ENCODE data around the gene CCT6A. TPM values are rescaled to one million over a fixed set of nuclear protein-coding genes. Genes with fewer than 3 reads are reported as not detected.

CCT6A gene
- total RNA-seq, 2 experiments from 2014 or later, result 120 to 181 TPM

Other genes starting within 250 kb of the CCT6A start
- not detected for gene SEPTIN14, start 189.0 kb upstream of the CCT6A start, total RNA-seq
- under 1 TPM; 0.44 to 0.96 TPM for gene ZNF713, start 164.3 kb upstream of the CCT6A start, total RNA-seq
- 10 to 100 TPM; 14.3 to 20.3 TPM for gene MRPS17, start 99.9 kb upstream of the CCT6A start, total RNA-seq
- 10 to 100 TPM; 28.6 to 29.0 TPM for gene NIPSNAP2, start 87.2 kb upstream of the CCT6A start, total RNA-seq
- 10 to 100 TPM; 12.4 to 22.2 TPM for gene PSPH, start 321 bp upstream of the CCT6A start, total RNA-seq
- gene SUMF2, start 12.5 kb downstream of the CCT6A start, total RNA-seq, result 100 to 1,000 TPM; 115 to 145 TPM
- gene PHKG1, start 41.2 kb downstream of the CCT6A start, total RNA-seq, result 1 to 10 TPM; 1.8 to 2.5 TPM
- gene CHCHD2, start 54.7 kb downstream of the CCT6A start, total RNA-seq, result 100 to 1,000 TPM; 454 to 534 TPM
- not detected for gene NUPR2, start 64.7 kb downstream of the CCT6A start, total RNA-seq